Ovary (tissue), 3 donors: ENCODE results near the gene SEMA5A.

Experiments
- EP300 ChIP-seq: sonication (generic); formaldehyde crosslinking; IDR thresholded peaks from one replicate; pipeline ENCODE4 v1.6.1; 2017; ENCODE audit warnings: antibody characterized with exemption
- POLR2A ChIP-seq: fragments of 450-650 bp; IDR thresholded peaks from one replicate; pipeline ENCODE4 v1.6.1; 2017; ENCODE audit warnings: antibody characterized with exemption, mild to moderate bottlenecking, moderate library complexity
- TF ChIP-seq, protein P1 (sequence below), 3 donors: fragments of 450-650 bp in 2 of 3; fragments of 200-600 bp in 1 of 3; IDR thresholded peaks; one replicate each; pipeline versions ENCODE4 v1.5.1 to v1.8.0; 2016 to 2022; ENCODE audit warnings: antibody characterized with exemption in 3 of 3, mild to moderate bottlenecking in 1 of 3
- donor health status: DM: no; HTN: no; CAD: no.

- TF ChIP-seq POLR2A (no peak), EP300 (no peak)
- TF ChIP-seq, protein P1, sequence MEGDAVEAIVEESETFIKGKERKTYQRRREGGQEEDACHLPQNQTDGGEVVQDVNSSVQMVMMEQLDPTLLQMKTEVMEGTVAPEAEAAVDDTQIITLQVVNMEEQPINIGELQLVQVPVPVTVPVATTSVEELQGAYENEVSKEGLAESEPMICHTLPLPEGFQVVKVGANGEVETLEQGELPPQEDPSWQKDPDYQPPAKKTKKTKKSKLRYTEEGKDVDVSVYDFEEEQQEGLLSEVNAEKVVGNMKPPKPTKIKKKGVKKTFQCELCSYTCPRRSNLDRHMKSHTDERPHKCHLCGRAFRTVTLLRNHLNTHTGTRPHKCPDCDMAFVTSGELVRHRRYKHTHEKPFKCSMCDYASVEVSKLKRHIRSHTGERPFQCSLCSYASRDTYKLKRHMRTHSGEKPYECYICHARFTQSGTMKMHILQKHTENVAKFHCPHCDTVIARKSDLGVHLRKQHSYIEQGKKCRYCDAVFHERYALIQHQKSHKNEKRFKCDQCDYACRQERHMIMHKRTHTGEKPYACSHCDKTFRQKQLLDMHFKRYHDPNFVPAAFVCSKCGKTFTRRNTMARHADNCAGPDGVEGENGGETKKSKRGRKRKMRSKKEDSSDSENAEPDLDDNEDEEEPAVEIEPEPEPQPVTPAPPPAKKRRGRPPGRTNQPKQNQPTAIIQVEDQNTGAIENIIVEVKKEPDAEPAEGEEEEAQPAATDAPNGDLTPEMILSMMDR (IDR thresholded peaks at IDR 0.05): no peak
These were observed 163.4 kb downstream of the SEMA5A start for GRCh38 chr5:9382522-9382921.
